BE2C (cell line): ENCODE results near the gene SIRT2.

Experiments used
- DNase-seq: peaks from one replicate; pipeline ENCODE4 v3.0.0-alpha.2; 2020
- H3K27me3 ChIP-seq: fragments of 250-450 bp; sonication (Bioruptor Pico); 2 replicates; pipeline ENCODE4 v1.5.1; 2020; ENCODE audit warnings: mild to moderate bottlenecking
- H3K36me3 ChIP-seq: fragments of 250-450 bp; sonication (Bioruptor Pico); 2 replicates; pipeline ENCODE4 v1.5.1; 2020; ENCODE audit warnings: mild to moderate bottlenecking
- H3K4me1 ChIP-seq: fragments of 250-450 bp; sonication (Bioruptor Pico); 2 replicates; pipeline ENCODE4 v1.5.1; 2020
- H3K4me3 ChIP-seq: 2 replicates; pipeline ENCODE4 v1.5.1; 2011; ENCODE audit warnings: low read depth, low read length
- H3K9me3 ChIP-seq: fragments of 250-450 bp; sonication (Bioruptor Pico); 2 replicates; pipeline ENCODE4 v1.5.1; 2020
- TF ChIP-seq, protein P1 (sequence below): IDR thresholded peaks from 2 replicates; pipeline ENCODE4 v1.5.1; 2012; ENCODE audit warnings: mild to moderate bottlenecking, low read depth, low read length

Gene SIRT2

DNA sequence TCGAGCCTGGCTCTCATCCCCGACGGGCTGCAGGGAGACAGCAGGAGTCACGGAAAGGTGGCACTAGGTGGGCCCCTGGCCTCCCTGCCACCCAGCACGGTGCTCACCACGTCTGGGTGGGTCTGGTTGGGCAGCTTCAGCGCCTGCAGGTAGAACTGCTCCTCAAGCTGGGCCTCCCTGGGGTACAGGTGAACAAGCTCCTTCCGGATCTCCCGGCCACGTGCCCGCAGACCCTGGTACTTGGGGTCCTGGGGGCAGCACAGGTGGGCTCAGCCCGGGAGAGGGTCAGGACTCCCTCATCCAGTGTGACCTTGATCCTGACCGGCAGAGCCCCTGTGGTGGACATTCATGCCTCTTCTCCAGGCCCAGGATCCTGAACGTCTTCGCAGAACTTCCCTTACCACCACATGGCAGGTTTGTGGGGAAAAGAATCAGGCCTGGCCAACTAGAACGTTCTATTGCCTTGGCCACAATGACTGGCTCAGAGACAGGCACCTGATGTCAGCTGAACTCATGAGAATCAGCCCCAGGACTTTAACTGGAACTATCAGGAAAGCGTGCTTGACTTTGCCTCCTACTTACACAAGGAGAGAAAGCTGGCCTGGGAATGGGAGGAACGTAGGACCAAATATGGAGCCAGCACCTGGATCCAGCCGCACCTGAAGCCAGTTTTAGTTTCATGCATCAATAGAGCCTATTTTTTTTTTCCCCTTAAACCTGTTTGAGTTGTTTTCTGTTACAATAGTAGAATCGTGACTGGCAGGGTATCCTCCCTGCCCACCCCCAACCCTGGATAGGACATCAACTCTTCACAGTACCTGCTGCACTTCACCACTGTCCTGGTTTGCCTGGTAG lies 22.2 kb upstream of the SIRT2 start:
- no peak for DNase-seq
- H3K9me3 ChIP-seq, result no peaks in the 10 kb centered on the region
- no peaks in the 10 kb centered on the region for H3K27me3 ChIP-seq
- H3K4me1 ChIP-seq, result peaks cover 3% of the 10 kb centered on the region
- TF ChIP-seq, protein P1, sequence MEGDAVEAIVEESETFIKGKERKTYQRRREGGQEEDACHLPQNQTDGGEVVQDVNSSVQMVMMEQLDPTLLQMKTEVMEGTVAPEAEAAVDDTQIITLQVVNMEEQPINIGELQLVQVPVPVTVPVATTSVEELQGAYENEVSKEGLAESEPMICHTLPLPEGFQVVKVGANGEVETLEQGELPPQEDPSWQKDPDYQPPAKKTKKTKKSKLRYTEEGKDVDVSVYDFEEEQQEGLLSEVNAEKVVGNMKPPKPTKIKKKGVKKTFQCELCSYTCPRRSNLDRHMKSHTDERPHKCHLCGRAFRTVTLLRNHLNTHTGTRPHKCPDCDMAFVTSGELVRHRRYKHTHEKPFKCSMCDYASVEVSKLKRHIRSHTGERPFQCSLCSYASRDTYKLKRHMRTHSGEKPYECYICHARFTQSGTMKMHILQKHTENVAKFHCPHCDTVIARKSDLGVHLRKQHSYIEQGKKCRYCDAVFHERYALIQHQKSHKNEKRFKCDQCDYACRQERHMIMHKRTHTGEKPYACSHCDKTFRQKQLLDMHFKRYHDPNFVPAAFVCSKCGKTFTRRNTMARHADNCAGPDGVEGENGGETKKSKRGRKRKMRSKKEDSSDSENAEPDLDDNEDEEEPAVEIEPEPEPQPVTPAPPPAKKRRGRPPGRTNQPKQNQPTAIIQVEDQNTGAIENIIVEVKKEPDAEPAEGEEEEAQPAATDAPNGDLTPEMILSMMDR, result no peak
- peaks cover 39% of the 10 kb centered on the region for H3K36me3 ChIP-seq
- H3K4me3 ChIP-seq, result no peak overlapping the region

GRCh38 chr19:38920602-38921419 lies 21.4 kb upstream of the SIRT2 start:
- no peaks in the 10 kb centered on the region for H3K9me3 ChIP-seq
- peaks cover 34% of the 10 kb centered on the region for H3K36me3 ChIP-seq
- TF ChIP-seq, protein P1, result no peak

DNA sequence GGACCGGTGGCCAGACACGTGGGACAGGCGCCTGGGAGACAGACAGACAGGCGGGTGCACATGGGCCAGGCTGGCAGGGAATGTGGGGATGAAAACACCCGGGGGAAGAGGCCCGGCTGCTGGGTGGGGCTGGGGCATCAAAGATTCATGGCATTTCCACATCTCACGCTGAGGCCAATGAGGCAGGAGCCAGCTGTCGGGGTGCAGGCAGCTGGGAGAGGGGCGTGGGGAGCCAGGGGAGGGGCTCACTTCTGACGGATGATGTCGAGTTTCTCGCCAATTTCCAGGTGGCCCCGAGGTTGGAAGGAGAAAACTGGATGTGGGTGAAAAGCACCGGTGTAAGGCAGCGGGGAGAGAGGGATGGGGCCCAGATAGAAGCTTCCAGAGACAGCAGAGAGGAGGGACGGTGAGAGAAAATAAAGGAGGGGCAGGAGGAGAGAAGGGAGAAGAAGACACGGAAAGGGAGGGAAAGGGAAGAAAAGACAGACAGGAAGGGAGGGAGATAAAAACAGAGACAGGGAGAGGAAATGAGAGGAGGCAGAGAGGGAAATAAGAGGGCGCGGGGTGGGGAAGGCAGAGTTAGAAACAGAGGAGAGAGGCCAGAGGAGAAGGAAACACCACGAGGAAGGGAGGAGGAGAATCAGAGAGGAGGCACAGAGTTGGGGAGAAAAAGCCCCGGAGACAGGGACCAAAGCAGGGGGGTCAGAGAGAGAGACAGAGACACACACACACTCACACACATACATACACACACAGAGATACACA lies 20.6 kb upstream of the SIRT2 start:
- Histone ChIP-seq H3K4me3 (no peak overlapping the region), H3K36me3 (peaks cover 26% of the 10 kb centered on the region), H3K27me3 (no peaks in the 10 kb centered on the region), H3K9me3 (no peaks in the 10 kb centered on the region), H3K4me1 (peaks cover 3% of the 10 kb centered on the region)
- TF ChIP-seq, protein P1, result no peak
- no peak for DNase-seq

More at GRCh38 chr19:38920602-38921419, 21.4 kb upstream of the SIRT2 start:
- Histone ChIP-seq H3K4me3 (no peak overlapping the region), H3K4me1 (peaks cover 3% of the 10 kb centered on the region), H3K27me3 (no peaks in the 10 kb centered on the region)
- no peak for DNase-seq

DNA sequence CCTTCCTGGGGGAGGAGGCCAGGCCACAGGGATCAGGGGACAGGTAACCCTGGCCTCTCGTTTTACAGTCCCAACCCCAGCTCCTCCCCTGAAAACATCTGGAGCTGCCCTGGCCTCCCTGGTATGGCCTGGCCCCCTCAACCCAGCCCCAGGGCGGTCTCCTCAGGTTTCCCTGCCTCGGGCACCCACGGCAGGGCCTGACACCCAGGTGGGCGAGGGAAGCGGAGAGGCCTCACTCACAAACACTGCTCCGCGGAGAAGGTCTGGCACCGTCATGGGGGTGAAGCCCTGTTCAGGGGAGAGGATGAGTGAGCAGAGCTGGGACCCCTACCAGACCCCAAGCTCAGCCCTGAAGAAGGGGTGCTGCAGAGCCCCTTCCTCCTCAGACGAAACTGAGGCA lies 19.1 kb upstream of the SIRT2 start:
- Histone ChIP-seq H3K4me3 (no peak overlapping the region), H3K27me3 (no peaks in the 10 kb centered on the region), H3K4me1 (peaks cover 3% of the 10 kb centered on the region), H3K36me3 (peaks cover 11% of the 10 kb centered on the region), H3K9me3 (no peaks in the 10 kb centered on the region)
- TF ChIP-seq, protein P1, result no peak
- no peak for DNase-seq

- peak; percentile 66 for DNase-seq
Observed at GRCh38 chr19:38917921-38918491, 18.6 kb upstream of the SIRT2 start.

More at GRCh38 chr19:38917921-38918491, 18.6 kb upstream of the SIRT2 start:
- H3K4me1 ChIP-seq, result peaks cover 3% of the 10 kb centered on the region
- H3K36me3 ChIP-seq, result peaks cover 11% of the 10 kb centered on the region
- TF ChIP-seq, protein P1, result peak; percentile 60
- peak overlapping the region; percentile 32 for H3K4me3 ChIP-seq
- H3K27me3 ChIP-seq, result no peaks in the 10 kb centered on the region
- no peaks in the 10 kb centered on the region for H3K9me3 ChIP-seq
